GM19240 (cell line): ENCODE data around the gene NYAP2.

ENCODE experiments used
- DNase-seq: peaks from one replicate; pipeline ENCODE4 v3.0.0; 2011; ENCODE audit warnings: low spot score; ENCODE audit not compliant: insufficient read length

NYAP2 gene

DNA sequence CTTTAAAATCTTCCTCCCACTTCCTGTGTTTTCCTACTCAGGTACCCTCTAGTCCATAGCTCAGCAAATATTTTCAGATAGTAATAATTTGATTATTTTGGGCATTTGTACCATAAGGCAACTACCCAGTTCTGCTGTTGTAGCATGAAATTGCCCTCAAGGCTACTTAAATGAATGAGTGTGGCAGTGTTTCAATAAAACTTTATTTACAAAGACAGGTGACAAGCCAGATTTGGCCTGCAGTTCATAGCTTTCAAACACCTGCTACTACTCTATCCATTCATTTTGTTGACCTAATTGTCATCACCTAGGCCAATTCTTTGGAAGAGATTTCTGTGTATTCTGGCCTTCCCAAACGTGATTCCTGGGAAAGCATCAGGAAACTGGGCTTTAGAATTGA lies 28.9 kb downstream of the NYAP2 start:
- DNase-seq = no peak

DNA sequence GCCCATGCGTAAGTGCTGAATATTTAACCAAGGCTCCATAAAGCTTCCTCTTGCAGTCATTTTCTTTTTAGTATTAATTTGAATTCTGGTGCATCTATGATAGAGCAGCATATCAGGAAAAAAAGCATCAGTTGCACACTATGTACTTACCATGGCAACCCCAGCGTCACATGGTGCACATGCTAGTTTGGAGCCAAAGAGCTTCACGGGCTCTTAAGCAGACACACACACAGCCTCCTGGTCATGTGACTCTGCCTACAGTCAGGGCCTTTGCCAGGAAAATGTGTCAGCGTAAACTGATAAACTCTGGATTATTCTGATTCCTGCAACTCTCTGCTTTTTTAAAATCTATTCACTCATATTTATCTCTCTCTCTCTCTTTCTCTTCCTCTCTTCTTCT lies 30.2 kb downstream of the NYAP2 start:
- DNase-seq = no peak

DNA sequence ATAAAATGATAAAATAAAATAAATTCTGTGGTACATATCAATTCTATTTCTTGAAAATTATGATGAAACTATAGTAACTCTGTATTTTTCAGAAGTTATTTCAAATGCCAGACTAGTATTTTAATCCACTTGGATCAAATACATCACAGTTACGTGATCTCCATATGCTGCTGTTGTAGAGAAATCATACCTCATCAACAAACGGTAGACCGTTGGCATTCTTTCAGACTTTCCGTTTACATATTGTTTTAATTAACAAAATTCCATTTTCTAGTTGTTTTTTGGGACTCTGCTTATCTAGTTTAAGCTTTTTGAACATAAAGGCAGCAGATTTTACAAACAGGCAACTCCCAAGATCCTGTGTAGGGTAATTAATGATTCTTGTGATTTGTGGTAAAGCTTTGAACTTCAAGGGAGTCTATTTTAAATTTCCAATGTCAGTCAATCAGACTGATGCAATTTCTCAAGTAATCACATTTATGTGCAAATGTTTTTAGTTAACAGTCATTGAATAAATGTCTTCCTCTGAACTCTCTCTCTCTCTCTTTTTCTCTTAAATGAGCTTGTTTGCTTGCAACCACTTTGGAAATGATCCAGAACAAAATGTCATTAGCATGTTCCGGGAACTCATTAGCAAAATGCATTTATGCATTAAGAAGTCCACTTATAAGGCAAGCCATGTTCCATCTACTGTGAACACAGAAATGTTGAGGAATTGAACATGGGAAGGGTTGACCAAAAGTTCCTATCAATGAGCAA lies 31.8 kb downstream of the NYAP2 start:
- DNase-seq = no peak

DNA sequence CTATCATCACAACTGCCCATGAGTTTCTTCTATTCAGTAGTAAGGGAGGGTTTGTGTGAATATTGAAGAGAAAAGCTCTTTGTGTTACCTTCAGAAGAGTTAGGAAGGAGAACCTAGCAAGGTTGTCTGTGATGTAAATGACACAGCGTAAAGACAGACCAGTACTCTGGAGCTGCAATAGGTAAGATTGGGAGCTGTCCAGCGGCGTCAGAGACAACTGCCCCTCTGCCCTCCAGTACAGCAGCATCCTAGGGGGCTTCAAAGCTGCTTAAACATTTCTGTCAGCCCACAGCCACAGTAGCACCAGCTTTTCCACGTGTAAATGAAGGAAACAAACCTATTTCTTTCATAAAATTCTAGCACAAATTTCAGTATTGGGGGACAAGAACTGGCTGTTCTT lies 34.5 kb downstream of the NYAP2 start:
- no peak for DNase-seq

DNA sequence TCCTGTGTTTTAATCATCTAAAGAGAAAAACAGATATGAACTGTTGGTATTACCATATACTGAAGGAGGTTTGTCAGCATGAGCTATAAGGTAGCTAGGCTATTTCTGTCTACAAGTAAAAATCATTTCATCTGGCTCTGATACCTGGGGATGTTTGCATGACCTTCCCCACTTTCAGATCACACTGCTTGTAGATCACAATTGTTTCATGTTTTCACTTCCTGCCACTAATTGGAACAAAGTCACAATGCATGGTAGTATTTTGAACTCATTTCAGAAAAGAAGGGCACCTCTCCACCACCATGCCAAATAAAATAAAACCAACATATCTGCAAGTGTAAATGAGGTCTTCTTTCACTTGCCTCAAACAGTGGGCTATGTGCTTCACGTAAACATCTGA lies 37.8 kb downstream of the NYAP2 start:
- DNase-seq = no peak

DNA sequence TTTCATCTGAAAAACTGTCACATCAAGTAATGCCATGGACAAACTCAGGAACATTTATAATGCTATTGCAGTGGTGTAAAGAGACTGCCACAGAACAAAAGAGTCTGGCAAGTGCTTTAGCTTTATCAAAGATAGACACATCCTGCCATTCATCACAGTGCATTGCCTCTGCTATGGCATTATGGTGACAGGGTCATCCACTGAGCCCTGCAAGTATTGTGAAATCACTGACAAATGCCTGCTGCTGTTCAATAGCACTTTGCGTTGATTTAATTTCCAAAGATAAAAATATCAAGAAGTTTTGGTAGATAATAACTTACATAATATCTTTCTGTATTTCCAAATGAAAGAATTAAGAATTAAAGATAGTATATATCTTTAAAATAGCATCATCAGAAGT lies 38.7 kb downstream of the NYAP2 start:
- no peak for DNase-seq

DNA sequence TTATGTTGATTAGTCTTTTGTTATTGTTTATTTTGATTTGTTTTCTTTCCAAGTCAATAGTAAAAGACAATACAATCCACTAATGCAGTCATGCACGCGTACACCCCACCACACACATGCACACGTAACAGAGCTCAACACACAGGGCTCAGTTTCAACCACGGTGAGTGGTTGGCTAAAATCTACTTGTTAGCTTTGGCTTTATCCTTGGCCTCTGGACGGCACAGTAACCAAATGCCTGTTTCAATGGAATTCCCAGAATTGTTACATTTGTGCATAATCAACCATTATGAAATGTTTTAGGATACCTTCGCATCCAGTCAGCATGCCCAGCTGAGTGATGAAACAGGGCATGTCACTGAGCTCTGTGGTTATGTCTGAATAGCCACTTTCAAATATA lies 53.2 kb downstream of the NYAP2 start:
- DNase-seq = no peak

DNA sequence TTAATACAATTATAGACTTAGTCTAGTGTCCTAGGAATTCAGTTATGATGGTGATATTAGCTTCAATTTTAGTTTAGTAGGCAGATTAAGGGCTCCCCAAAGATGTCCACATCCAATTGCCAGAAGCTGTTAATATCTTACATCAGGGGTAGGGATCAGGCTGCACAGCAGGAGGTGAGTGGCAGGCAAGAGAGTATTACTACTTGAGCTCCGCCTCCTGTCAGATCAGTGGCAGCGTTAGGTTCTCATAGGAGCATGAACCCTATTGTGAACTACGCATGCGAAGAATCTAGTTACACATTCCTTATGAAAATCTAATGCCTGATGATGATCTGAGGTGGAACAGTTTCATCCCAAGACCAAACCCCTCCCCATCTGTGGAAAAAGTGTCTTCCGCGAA lies 54.9 kb downstream of the NYAP2 start:
- DNase-seq = no peak

DNA sequence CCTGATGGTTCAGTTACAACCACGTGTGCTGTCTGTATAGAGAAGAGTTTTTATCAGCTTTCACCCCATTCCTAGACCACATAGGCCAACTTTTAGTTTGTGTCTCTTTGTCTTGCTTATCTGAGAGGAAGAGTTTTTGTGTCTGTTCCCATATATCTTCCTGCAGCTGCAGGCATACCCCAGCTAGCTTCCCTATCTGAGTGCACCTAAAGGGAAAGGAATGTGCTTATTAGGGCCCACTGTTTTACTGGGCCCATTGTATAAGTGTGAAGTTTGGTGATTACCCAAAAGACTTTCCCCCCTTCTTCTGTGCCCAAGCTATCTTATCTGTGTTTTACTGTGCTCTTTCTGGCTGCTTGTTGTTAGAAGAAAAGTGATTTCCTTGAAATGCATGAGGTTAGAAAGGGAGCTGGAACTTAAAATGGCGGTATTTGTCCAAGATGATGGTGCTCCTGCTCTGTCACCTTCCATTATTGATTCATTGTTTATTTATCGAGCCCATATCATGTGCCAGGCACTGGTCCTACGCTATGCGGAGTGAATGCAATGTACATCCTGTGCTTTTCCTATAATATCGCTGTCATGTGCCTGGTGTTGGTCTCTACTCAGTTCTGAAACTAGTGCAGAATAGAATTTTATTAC lies 57.2 kb downstream of the NYAP2 start:
- DNase-seq = no peak

DNA sequence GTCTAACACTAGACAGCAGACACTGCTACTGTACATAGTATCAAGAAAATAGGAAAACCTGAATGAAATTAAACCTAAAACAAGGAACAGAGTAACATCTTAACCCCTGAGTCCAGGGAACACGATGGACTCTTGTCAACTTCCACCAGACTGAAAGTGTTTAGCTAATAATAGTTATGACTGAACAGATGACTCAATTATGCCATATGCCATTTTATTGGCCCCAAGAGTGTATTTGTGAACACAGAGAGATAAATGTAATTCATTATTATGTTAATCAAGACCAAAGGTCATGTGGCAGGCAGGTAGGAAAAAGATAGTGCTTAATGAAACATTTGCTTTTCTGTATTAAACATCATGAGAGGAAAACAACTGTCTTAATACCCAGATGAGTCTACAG lies 58.0 kb downstream of the NYAP2 start:
- no peak for DNase-seq

DNA sequence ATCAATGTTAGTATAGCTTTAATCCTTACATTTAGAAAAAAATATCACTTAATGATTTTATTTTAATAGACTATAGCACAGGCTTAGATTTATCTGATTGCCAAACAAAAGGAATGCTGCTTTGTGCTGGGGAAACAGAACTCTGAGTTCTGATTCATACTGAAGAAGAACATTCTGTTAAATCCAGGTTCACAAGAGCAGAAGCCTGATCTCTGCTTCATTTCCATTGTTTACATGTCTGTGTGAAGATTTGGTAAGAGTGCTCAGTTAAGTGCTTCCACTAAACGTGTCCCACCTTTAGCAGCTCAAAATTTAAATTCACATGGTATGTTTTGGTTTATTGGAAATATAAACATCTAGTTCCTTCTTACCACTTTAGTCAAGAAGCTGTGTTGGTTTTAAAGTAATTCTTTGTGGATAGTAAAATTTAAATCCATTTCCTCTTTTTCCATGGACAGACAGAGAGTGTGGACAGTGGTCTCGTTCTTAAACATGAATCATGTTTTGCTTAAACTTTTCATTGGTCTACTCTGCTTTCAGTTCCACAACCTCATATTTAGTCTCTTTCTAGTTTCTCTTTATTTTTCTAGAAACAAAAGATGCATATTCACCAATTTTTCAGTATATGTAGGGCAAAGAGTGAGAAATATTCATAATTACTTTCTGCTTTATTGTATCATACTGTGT lies 59.1 kb downstream of the NYAP2 start:
- DNase-seq = no peak

DNA sequence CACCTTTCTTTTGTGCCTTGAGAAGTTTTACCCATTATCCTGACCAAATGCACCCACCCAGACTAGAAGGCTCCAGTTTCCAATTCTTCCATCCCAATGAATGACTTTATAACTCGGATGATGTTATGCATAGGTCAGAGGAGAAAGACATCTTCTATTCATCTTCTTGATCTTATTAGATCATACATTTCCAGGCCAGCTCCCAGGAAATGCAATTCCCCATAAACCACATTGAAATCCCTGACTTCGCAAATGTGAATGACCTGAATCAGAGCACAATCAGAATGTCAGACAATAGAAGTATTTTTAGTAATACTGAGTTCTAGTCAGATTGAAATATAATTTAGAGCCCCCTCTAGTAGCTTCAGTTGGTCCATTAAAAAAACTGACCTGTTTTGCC lies 62.9 kb downstream of the NYAP2 start:
- DNase-seq = no peak

DNA sequence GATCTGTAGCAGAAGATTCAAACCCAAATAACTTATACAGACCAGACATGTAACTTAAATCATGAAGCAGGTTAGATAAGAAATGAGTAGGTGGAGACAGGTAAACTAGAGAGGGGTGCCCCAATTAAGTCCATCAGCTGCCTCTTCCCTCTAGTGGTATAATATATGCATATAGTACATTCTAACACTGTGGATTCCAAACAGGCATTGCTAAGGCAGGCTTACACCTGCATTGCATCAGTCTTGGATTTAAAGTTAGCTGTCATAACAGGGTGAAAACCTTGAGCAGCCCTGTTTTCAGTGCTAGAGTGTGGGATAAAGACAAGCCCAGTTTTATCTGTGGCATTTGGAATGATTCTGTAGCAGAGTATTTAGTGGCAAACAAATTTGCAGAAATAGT lies 63.4 kb downstream of the NYAP2 start:
- no peak for DNase-seq

DNA sequence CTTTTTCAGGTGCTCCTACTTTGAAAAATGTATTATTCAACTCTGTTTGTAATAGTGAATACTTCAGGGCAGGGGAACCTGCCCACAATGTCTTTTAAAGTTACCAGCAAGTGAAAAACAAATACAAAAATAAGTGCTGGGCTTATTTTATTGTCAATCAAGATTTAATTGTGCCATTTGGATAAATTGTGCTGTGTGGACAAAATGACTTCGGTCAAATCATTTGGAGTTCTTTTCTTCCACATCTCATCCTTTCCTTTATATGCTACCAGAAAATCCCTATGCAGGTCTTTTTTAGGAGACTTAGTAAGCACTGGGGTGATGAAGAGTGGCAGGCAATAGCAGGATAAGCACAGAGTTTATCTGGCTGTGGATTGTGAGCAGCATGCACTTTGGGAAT lies 63.9 kb downstream of the NYAP2 start:
- no peak for DNase-seq

DNA sequence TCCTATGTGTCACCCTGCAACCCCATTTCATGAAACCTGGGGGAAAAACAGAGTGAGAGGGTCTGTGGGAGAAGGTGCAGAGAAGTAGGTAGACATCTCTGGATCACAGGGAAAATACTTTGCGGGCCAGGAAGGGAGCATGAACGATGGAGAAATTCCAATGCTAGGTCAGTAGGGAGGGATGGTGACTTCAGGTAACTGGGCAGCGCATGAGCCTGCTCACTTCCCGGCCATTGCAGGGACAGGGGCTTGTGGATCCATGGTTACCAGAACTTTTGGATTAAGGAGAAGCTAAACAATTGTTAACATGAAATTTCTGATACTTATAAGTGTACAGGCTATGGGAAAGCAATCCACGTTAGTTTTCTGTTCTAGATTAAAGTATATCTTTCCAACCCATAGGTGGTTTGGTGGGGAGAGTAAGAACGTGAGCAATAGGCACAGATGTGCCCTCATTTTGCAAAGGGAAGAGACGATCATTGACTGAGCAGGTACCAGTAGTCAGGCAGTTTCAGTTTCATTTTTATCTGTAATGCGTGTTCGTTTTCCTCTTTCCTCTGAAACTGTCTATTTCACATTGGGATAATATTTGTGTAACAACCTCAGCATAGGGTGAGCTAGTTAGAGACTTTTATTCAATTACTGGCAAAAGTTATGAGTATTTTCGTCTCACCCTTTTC lies 65.0 kb downstream of the NYAP2 start:
- DNase-seq = no peak

DNA sequence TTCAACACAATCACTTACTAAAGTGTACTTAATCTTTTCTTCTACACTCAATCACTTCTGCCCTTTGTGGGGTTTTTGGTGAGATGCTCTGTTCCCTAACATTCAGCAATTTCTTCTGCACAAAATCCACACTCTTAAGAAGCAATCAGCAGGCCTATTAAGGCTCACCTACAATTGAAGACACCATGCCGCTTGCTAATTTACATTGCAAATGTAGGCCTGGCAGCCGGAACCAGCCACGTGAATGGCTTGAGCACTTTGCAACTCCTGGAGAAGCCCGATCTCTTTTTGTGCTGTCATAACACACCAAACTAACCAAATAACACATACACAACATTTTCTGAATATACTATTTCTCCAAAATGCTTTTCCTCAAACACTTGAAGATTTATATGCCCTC lies 66.3 kb downstream of the NYAP2 start:
- DNase-seq = no peak

DNA sequence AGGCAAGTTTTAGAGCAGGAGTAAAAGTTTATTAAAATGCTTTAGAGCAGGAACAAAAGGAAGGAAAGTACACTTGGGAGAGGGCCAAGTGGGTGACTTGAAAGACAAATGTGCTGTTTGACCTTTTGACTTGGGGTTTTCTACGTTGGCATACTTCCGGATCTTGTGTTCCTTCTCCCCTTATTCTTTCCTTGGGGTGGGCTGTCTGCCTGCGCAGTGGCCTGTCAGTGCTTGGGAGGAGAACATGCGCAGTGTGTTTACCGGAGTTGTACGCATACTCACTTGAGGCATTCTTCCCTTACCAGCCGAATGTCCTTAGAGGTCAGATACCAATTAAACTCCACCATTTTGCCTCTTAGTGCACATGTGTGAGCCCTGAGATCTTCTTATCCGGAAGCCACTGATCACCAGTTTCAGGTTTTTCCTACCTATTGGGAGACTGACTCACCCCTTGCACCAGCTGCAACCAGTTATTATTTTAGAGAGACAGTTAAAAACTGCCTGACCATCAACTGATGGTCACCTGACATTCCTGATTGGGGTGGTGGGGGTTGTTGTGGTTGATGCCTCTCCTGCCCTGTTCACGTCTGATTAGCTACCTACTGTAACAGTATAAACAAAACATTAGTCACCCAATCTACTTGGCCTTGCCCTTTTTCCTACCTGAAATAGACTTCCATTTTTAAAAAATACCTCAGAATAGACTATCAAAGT lies 67.5 kb downstream of the NYAP2 start:
- no peak for DNase-seq

DNA sequence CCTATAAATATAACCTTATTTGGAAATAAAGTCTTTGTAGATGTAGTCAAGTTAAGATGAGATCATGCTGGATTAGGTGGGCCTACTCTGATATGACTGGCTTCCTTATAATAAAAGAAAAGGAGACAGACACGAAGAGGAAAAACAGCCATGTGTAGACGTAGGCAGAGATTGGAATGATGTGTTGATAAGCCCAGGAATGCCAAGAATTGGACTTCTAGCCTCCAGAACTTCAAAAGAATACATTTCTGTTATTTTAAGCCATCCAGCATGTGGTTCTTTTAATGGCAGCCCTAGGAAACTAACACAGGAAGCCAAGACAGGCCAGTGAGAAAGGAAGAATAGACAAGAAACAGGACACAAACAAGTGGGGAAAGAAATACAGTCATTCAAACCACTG lies 68.6 kb downstream of the NYAP2 start:
- DNase-seq = no peak

DNA sequence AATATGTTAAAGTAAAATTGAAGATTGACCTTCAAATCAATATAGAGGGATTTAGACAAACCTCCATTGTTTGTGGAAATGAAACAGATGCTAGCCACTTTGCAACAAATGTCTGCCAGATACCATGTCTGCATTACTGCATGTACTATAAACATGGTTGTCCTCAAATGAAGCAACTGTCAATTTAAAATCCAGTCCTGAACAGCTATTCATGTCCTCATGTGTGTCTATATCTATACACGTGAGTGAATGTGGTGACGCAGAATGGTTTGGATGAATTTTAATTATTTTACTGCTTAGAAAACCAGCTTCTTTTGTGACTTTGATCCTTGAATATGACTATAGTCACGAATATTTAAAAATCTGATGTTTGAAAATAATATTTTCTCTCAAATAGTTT lies 71.5 kb downstream of the NYAP2 start:
- no peak for DNase-seq

DNA sequence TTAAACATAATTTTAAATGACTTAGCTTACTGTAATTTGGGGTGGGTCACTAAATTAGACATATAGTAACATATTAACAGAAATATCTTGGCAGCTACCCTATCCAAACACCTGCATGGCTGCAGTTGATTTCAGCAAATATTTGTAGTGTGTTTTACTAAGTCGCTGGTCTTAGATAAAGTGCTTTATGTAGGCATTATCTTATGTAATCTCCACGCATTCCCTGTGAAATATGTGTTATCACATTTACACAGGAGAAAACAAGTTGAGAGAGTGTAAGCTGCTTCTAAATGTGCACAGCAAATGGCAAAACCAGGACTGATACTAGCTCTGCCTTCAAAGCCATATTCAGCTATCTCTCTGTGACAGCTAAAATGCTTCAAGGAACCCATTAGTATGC lies 72.0 kb downstream of the NYAP2 start:
- DNase-seq = no peak

DNA sequence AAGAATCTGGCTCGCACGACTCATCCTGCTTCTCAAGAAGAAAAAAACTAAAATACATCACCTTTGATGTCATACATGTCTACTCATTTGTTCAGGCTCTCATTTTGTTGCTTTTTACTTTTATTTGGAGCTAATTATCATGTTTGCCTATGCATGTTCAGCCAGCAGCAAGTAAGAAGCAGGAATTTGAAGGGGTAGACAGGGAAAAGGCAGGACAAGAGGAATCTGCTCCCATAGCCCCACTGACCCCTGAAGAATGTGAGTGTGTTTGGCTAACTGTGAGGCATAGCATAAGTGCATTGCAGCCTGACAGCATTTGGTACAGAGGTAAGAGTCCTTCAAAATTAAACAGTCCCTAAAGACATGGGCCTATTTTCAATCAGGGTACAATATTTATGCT lies 72.7 kb downstream of the NYAP2 start:
- no peak for DNase-seq

DNA sequence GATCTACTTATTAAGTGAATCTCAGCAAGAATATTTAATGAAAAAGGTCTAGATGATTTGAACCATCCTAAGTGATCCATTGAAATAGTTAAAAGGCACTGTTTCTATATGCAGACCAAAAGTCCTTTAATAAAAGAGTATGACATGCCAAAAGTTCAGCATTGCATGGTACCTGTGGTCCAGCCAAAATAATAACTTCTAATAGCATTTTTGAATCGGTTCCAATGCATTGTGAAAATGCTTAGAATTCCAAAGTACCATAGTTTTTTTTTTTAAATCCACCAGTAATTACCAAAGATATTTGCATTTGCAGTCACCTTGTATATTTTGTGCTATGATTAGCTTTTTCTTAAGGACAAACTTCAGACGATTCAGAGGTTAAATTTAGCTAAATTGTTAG lies 79.9 kb downstream of the NYAP2 start:
- DNase-seq = no peak
